Measurements from ENCODE around the gene TACR1. TPM values are rescaled to one million over a fixed set of nuclear protein-coding genes. Genes with fewer than 3 reads are reported as not detected.
"Not testable (repeated sequence)": the region's sequence is repeated elsewhere in the genome, so short reads cannot be mapped to it uniquely, and the experiment has no call there.

Gene TACR1
- polyA plus RNA-seq, 4 donors, result 0.69 to 1.4 TPM; not detected in 2

DNA sequence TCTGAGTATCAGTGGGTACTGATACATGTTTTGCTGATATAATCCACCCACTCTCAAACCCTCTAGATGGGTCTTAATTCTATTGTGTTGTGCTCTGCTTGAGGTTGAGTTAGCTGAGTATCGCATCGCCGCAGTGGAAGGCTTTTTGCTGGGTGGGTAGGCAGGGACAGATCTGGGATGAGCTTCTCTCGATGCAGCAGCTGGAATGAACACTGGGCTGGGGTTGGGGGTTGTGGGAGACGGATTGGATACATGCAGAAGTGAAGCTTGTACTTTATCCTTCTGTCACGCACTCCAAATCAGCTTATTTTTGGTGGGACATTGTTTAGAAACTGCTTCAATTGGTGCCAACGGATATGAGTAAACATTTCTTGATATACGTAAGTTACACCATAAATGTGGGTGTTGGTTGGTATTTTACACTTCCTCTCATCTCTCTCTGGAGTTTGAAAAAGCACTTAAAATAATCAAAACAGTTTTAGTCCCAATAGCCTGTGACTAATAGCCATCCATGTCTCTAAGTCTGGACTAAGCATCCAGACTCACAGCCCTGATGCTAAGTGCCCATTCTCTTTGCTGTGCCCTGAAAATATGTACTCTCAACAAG, 133.8 kb downstream of the TACR1 start:
- Histone ChIP-seq H3K27ac (ENCODE audit: low read depth in 1 of 3, low read length in 2 of 3) (no peak overlapping the region), H3K36me3 (ENCODE audit: control insufficient read depth in 3 of 3, insufficient read depth in 2 of 3, low read depth in 1 of 3, low read length in 3 of 3) (no peaks in the 10 kb centered on the region), H3K4me3 (ENCODE audit: low read depth in 1 of 3, low read length in 3 of 3) (no peak overlapping the region), H3K4me1 (ENCODE audit: control insufficient read depth in 3 of 3, insufficient read depth in 2 of 3, low read depth in 1 of 3, low read length in 2 of 3) (no peaks in the 10 kb centered on the region), H3K27me3 (ENCODE audit: control insufficient read depth in 3 of 3, insufficient read depth in 3 of 3, low read length in 3 of 3) (no peaks in the 10 kb centered on the region), H3K9me3 (ENCODE audit: control insufficient read depth in 2 of 2, insufficient read depth in 1 of 2, low read depth in 1 of 2, low read length in 1 of 2) (no peaks in the 10 kb centered on the region)
- FAIRE-seq, result no peak
- no peak for DNase-seq
- 66 to 76% (median 71%) methylated on average over 8 of the region's 8 CpGs for WGBS, 3 donors

DNA sequence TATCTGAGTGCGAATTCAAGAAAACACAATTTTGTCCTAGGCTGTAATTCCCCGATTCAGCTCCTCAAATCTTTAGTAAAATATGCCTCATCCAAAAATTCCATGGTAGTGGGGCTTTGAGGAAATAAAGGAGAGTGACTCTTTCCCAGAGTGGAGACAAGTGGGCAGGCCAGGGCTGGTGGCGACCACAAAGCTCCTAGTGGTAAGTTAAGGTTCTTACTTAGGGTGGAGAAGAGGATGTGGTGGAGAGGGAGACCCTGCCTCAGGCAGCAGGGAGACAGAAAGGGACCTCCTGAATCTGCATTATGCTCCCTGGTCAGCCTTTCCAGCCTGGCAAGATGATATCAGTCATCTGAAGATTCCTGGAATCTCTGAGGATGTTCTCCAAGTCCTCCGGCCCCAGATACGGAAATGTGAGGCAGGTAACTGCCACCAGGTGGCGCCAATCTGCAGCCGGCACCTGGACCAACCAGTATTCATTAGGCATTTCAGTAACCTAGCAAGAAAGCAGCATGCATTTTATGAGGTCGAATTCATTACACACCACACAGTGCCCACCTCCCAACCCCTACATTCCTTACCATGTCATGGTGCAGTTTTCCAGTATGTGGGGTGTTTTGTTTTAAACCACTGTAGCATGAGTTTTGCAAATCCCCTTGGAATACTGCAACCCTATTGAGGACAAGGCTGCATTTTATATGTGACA, 134.5 kb downstream of the TACR1 start:
- Histone ChIP-seq H3K4me3 (ENCODE audit: low read depth in 1 of 3, low read length in 3 of 3) (no peak overlapping the region), H3K4me1 (ENCODE audit: control insufficient read depth in 3 of 3, insufficient read depth in 2 of 3, low read depth in 1 of 3, low read length in 2 of 3) (no peaks in the 10 kb centered on the region), H3K36me3 (ENCODE audit: control insufficient read depth in 3 of 3, insufficient read depth in 2 of 3, low read depth in 1 of 3, low read length in 3 of 3) (no peaks in the 10 kb centered on the region), H3K9me3 (ENCODE audit: control insufficient read depth in 2 of 2, insufficient read depth in 1 of 2, low read depth in 1 of 2, low read length in 1 of 2) (no peaks in the 10 kb centered on the region), H3K27ac (ENCODE audit: low read depth in 1 of 3, low read length in 2 of 3) (no peak overlapping the region), H3K27me3 (ENCODE audit: control insufficient read depth in 3 of 3, insufficient read depth in 3 of 3, low read length in 3 of 3) (no peaks in the 10 kb centered on the region)
- 44 to 46% (median 45%) methylated on average over 8 of the region's 8 CpGs for WGBS, 3 donors
- no peak for FAIRE-seq
- DNase-seq, result peak; percentile 43 to 72

DNA sequence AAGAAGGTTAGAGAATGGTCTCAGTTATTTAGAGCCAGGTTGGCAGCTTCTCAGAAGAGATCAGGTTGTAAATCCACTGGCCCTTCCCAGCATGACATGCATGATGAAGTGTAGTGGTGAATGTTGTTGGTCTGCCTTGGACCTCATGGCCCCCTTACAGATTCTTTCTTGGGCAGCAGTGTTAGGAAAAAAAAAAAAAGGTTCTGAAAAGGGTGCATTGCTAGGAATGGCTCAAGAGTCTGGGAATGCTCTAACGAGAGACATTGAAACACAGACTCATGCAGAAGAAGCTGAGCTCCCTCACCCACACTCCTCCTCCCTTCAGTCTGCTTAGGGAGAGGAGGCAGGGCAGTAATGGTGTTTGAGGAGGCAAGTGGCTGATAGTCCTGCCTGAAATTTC, 135.4 kb downstream of the TACR1 start:
- Histone ChIP-seq H3K27me3 (ENCODE audit: control insufficient read depth in 3 of 3, insufficient read depth in 3 of 3, low read length in 3 of 3) (no peaks in the 10 kb centered on the region), H3K4me1 (ENCODE audit: control insufficient read depth in 3 of 3, insufficient read depth in 2 of 3, low read depth in 1 of 3, low read length in 2 of 3) (no peaks in the 10 kb centered on the region), H3K27ac (ENCODE audit: low read depth in 1 of 3, low read length in 2 of 3) (no peak overlapping the region), H3K9me3 (ENCODE audit: control insufficient read depth in 2 of 2, insufficient read depth in 1 of 2, low read depth in 1 of 2, low read length in 1 of 2) (no peaks in the 10 kb centered on the region), H3K36me3 (ENCODE audit: control insufficient read depth in 3 of 3, insufficient read depth in 2 of 3, low read depth in 1 of 3, low read length in 3 of 3) (no peaks in the 10 kb centered on the region), H3K4me3 (ENCODE audit: low read depth in 1 of 3, low read length in 3 of 3) (no peak overlapping the region)
- DNase-seq (no peak), FAIRE-seq (no peak)
- 77 to 81% (median 81%) methylated on average over 1 of the region's 1 CpG for WGBS, 3 donors

DNA sequence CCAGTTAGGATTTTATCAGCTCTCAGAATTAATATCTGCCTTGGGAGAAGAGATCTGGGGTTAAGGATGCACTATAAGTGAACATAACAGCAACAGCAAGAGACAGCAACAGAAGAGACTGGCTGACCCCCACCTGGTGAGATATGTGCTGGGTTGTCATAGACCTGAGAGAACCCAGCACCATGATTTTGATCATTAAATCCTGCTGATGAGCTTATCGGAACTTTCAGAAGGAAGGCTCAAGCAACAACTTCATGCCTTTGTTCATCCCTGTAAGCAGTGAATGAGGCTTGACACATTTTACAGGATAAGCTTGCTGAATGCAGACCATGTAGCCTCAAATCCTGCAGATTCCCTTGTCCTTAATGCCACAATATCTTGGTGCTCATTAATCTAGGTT, 140.9 kb downstream of the TACR1 start:
- Histone ChIP-seq H3K36me3 (ENCODE audit: control insufficient read depth in 3 of 3, insufficient read depth in 2 of 3, low read depth in 1 of 3, low read length in 3 of 3) (no peaks in the 10 kb centered on the region), H3K4me1 (ENCODE audit: control insufficient read depth in 3 of 3, insufficient read depth in 2 of 3, low read depth in 1 of 3, low read length in 2 of 3) (no peaks in the 10 kb centered on the region), H3K27ac (ENCODE audit: low read depth in 1 of 3, low read length in 2 of 3) (no peak overlapping the region), H3K27me3 (ENCODE audit: control insufficient read depth in 3 of 3, insufficient read depth in 3 of 3, low read length in 3 of 3) (no peaks in the 10 kb centered on the region), H3K4me3 (ENCODE audit: low read depth in 1 of 3, low read length in 3 of 3) (no peak overlapping the region), H3K9me3 (ENCODE audit: control insufficient read depth in 2 of 2, insufficient read depth in 1 of 2, low read depth in 1 of 2, low read length in 1 of 2) (no peaks in the 10 kb centered on the region)
- FAIRE-seq (no peak), DNase-seq (no peak)
- 89 to 94% (median 92%) methylated on average over 1 of the region's 1 CpG for WGBS, 3 donors

DNA sequence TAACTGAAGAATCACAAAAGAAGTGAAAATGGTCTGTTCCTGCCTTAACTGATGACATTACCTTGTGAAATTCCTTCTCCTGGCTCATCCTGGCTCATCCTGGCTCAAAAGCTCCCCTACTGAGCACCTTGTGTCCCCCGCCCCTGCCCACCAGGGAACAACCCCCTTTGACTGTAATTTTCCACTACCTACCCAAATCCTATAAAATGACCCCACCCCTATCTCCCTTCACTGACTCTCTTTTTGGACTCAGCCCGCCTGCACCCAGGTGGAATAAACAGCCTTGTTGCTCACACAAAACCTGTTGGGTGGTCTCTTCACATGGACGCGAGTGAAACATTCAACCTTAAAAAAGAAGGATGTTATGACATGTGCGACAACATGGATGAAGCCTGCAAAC, 142.2 kb downstream of the TACR1 start:
- H3K36me3 ChIP-seq (ENCODE audit: control insufficient read depth in 3 of 3, insufficient read depth in 2 of 3, low read depth in 1 of 3, low read length in 3 of 3); H3K27ac ChIP-seq (ENCODE audit: low read depth in 1 of 3, low read length in 2 of 3); H3K9me3 ChIP-seq (ENCODE audit: control insufficient read depth in 2 of 2, insufficient read depth in 1 of 2, low read depth in 1 of 2, low read length in 1 of 2); H3K4me3 ChIP-seq (ENCODE audit: low read depth in 1 of 3, low read length in 3 of 3); DNase-seq; H3K4me1 ChIP-seq (ENCODE audit: control insufficient read depth in 3 of 3, insufficient read depth in 2 of 3, low read depth in 1 of 3, low read length in 2 of 3); H3K27me3 ChIP-seq (ENCODE audit: control insufficient read depth in 3 of 3, insufficient read depth in 3 of 3, low read length in 3 of 3); FAIRE-seq: not testable (repeated sequence)
- WGBS, 3 donors, result 92 to 96% (median 94%) methylated on average over 5 of the region's 5 CpGs

DNA sequence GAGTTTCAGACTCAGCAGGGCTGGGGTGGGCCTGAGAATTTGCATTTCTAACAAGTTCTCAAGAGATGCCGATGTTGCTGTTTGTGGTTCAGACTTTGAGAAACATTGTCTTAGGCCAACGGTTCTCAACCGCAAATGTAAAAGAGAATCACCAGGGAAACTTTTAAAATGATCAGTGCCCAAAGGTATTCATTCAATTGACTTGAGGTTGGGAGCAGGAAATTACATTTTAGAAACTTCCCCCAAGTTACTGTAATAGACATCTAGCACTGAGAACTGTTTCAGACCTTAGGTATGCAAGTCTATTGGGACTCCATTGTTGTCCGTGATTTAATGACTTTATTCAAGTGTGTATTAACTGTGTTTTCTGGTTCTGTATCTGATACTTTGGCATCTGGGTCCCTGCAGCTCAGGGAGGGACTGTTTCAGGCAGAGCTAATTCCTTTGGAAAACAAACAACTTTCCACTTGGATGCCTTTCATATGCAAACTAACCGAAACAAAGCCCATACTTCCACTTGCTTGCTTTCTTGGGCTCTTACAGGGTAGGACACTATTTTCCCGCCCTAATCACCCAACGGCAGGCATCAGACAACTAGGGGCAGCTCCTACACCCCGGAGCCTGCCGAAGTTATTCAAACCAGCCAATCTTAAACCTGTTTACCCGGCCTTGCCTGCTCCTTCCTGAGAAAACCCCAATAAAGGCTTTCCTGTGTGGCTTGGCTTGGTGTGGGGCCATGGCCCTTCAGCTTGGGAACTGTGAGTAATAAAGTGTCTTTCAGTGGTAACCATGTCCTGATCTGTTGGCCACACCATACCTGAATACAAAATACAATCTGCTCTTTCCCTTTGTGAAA, 143.3 kb downstream of the TACR1 start:
- H3K36me3 ChIP-seq (ENCODE audit: control insufficient read depth in 3 of 3, insufficient read depth in 2 of 3, low read depth in 1 of 3, low read length in 3 of 3), result no peaks in the 10 kb centered on the region
- H3K27me3 ChIP-seq (ENCODE audit: control insufficient read depth in 3 of 3, insufficient read depth in 3 of 3, low read length in 3 of 3), result no peaks in the 10 kb centered on the region
- 64 to 77% (median 68%) methylated on average over 10 of the region's 10 CpGs for WGBS, 3 donors
- FAIRE-seq (no peak), DNase-seq (no peak)
- H3K27ac ChIP-seq (ENCODE audit: low read depth in 1 of 3, low read length in 2 of 3), result no peak overlapping the region
- no peak overlapping the region for H3K4me3 ChIP-seq (ENCODE audit: low read depth in 1 of 3, low read length in 3 of 3)
- no peaks in the 10 kb centered on the region for H3K9me3 ChIP-seq (ENCODE audit: control insufficient read depth in 2 of 2, insufficient read depth in 1 of 2, low read depth in 1 of 2, low read length in 1 of 2)
- no peaks in the 10 kb centered on the region for H3K4me1 ChIP-seq (ENCODE audit: control insufficient read depth in 3 of 3, insufficient read depth in 2 of 3, low read depth in 1 of 3, low read length in 2 of 3)

DNA sequence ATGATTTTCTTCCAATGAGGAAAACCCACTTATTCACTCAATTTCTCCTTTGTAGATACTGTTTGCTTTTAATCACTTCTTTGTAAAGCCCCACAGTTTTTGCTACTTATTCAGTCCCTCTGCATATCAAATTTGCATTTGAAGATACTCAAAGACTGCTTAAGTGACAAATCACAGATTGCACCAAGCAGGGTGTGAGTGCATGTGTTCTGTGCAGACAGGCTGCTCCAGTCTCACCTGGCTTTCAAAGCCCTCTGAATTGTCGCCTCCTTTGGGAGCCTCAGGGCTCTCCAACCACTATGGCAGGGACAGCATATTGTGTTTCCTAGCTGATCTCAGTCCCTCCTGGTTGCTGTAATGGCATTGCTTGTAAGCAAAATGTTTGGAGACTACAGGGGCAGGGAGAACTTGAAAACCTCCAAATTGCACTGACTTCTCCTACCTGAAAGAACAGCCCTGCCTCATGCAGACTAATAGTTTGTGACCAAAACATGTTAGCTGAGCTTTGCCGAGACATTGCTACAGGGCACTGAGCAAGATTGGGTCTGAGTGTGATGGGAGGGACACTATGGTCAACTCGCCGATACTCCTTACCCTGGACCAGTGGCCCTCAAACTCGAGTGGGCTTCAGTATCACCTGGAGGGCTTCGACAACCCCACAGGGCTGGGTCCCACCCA, 144.0 kb downstream of the TACR1 start:
- no peaks in the 10 kb centered on the region for H3K4me1 ChIP-seq (ENCODE audit: control insufficient read depth in 3 of 3, insufficient read depth in 2 of 3, low read depth in 1 of 3, low read length in 2 of 3)
- H3K27me3 ChIP-seq (ENCODE audit: control insufficient read depth in 3 of 3, insufficient read depth in 3 of 3, low read length in 3 of 3), result no peaks in the 10 kb centered on the region
- no peaks in the 10 kb centered on the region for H3K36me3 ChIP-seq (ENCODE audit: control insufficient read depth in 3 of 3, insufficient read depth in 2 of 3, low read depth in 1 of 3, low read length in 3 of 3)
- H3K4me3 ChIP-seq (ENCODE audit: low read depth in 1 of 3, low read length in 3 of 3), result no peak overlapping the region
- no peaks in the 10 kb centered on the region for H3K9me3 ChIP-seq (ENCODE audit: control insufficient read depth in 2 of 2, insufficient read depth in 1 of 2, low read depth in 1 of 2, low read length in 1 of 2)
- DNase-seq (no peak), FAIRE-seq (no peak)
- H3K27ac ChIP-seq (ENCODE audit: low read depth in 1 of 3, low read length in 2 of 3), result no peak overlapping the region
- WGBS, 3 donors, result 78 to 85% (median 80%) methylated on average over 6 of the region's 6 CpGs

DNA sequence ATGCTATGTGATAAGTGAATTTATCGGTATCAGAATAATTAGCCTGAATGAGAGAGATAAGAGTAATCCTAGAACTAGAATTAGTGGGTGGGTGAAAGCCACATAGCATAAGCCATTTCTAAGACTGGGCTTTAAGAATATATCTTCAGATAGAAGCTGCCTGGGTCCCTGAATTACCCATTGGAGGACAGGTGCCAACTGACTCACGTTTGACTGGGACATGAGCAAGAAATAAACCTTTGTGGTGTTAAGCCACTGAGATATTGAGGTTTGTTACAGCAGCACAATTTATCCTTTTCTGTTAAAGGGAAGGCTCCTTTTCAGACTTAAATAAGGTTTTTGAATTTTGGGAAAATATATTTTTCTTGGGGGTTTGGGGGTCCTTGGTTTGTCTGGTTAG, 145.0 kb downstream of the TACR1 start:
- Histone ChIP-seq H3K4me1 (ENCODE audit: control insufficient read depth in 3 of 3, insufficient read depth in 2 of 3, low read depth in 1 of 3, low read length in 2 of 3) (no peaks in the 10 kb centered on the region), H3K4me3 (ENCODE audit: low read depth in 1 of 3, low read length in 3 of 3) (no peak overlapping the region), H3K9me3 (ENCODE audit: control insufficient read depth in 2 of 2, insufficient read depth in 1 of 2, low read depth in 1 of 2, low read length in 1 of 2) (no peaks in the 10 kb centered on the region), H3K27me3 (ENCODE audit: control insufficient read depth in 3 of 3, insufficient read depth in 3 of 3, low read length in 3 of 3) (no peaks in the 10 kb centered on the region), H3K36me3 (ENCODE audit: control insufficient read depth in 3 of 3, insufficient read depth in 2 of 3, low read depth in 1 of 3, low read length in 3 of 3) (no peaks in the 10 kb centered on the region), H3K27ac (ENCODE audit: low read depth in 1 of 3, low read length in 2 of 3) (no peak overlapping the region)
- FAIRE-seq, result no peak
- no peak for DNase-seq
- 21 to 65% (median 30%) methylated on average over 2 of the region's 2 CpGs for WGBS, 3 donors
